CD4-positive, alpha-beta T cell treated with Interleukin-17A for 4 hours (primary cell): ENCODE data around the gene ISLR.
"Not testable (repeated sequence)": the region's sequence is repeated elsewhere in the genome, so short reads cannot be mapped to it uniquely, and the experiment has no call there.

ENCODE experiments used
- DNase-seq: peaks from one replicate; pipeline ENCODE4 v3.0.0-alpha.2; 2020; ENCODE audit warnings: mixed read lengths

Gene ISLR

GRCh38 chr15:74138642-74139041, 34.9 kb upstream of the ISLR start:
- no peak for DNase-seq

DNA sequence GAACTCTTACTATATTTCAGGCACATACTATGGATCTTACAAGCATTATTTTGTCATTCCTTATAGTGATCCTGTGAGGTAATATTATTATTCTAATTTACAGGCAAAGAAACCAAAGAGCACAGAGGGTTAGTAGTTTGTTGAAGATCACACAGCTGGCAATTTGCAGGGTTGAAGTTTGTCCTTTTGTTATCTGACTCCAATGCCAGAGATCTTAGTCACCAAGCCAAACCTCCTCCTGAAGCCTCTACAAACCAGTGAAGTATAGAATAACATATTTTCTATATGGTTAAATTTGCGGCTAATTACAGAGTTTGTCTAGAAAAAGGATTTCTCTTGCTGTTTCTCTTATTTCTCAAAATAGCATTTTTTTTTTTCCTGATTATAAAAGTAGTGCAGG, 31.9 kb upstream of the ISLR start:
- DNase-seq: no peak

DNA sequence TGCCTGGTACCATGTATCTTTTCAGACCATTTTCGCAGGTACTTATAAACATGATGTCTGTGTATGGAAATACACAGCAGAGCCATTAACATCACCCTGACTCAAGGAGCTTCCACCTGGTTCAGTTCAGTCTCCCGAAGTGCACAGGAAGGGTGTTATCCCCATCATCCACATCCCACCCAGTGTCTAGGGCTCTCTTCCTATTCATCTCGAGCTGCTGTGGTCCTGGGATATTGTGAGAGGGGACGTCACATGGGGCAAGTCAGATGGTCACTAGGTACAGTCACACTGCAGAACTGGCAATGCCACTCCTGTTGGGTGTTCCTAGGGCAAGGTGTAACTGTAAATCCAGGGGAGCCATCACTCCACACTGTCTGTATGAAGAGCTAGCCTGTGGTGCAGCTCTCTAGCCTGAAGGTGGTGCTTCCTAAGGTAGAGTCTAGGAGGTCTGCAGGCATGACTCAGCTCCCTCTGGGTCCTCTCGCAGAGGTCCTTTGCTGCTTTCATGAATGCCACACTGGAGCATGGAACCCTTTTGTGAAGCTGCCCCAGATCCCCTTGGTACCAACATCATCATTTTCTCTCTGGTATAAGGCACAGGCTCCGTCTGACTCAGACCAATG, 29.2 kb upstream of the ISLR start:
- DNase-seq: no peak

DNA sequence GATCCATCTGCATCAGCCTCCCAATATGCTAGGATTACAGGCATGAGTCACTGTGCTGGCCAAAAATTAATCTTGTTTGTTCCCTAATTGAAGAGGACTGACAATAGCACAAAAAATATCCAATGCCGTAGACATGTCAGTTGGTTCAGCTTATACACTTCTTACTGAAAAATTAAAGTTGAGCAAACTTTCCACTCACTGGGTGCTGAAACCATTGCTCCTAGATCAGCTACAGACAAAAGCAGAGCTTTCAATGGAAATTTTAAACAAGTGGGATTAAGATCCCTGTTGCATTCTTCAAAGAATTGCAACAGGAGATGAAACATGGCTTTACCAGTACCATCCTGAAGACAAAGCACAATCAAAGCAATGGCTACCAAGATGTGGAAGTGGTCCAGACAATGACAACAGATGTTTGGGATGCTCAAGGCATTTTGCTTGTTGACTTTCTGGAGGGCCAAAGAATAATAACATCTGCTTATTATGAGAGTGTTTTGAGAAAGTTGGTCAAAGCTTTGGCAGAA, 27.2 kb upstream of the ISLR start:
- no peak for DNase-seq

- no peak for DNase-seq
Observed at GRCh38 chr15:74147051-74147450, 26.5 kb upstream of the ISLR start.

GRCh38 chr15:74155766-74156417, 17.6 kb upstream of the ISLR start:
- DNase-seq: no peak

- no peak for DNase-seq
Observed at GRCh38 chr15:74156678-74157411, 16.7 kb upstream of the ISLR start.

DNA sequence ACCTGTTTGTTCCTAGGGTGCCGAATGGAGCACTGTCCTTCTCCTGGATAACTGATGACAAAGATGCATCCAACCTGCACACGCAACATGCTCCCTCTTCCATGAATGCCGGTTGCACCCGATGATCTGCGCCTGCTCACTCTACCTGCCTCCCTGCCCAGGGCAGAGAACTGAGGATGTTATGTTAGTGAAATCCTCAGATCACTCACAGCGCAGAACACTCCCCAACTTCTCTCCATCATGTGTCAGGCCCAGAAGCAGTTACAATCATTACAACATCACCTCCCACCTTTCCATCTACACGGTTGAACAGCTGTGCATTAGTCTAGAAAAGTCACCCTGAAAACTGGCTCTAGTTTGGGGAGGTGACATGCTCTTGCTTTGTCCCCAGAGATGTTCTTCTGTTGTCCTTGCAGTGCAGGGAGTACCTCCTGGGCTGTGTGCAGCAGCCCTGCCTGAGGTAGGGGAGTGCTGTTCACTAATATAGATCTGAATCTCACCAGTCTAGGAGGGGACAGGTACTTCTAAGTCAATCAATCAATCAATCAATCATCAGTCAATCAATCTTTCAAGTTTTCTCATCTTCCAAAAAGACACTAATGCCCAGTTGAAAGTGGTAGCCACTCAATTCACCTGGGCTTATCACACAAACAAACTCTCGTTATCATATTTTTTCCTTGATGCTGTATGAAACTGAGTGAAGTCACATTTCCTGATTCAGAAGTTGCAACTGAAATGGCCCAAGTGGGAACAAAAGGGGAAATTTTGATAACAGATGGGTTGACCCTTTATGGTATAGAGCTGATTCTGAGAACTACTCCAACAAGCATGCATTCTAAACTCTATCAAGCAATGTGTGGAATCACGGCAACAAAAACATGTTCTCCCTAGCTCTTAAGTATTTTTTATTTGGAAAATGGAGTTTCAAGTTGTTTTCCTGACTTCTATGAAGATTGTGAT, 15.4 kb upstream of the ISLR start:
- no peak for DNase-seq

DNA sequence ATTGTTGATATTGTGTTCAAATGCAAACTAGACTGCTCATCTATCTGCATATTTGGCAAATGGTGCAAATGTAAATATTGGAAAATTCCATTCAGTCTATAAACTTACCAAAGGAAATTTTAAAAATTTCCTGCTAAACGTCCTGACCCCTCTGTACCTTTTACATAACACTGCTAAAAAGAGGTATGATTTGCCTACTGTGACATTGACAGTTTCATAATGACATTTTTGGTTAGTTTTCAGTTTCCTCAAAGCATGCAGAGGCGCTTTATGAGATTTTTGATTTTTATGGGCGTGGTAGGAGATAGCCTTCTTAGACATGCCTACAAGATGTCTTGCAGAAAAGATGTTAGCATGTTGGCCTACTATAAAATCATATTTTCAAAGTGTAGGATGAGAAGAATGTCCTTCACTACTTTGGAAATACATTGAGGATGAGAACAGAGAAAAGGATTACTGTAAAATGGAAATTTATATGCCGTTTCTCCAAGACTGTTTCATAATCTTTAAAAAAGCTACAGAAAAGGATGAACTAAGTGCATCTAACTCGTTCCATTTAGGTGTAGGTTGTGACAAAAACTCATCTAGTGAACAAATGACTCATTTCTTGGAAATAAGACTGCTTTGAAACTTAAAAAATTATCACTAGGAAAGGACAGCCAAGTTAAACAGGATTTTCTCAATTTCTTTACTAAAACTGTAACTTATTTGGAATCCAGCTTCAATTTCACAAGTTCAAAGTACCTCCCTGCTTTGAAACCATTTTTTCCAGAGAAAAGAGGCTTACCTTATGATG, 14.5 kb upstream of the ISLR start:
- DNase-seq: no peak

GRCh38 chr15:74159773-74160172, 13.7 kb upstream of the ISLR start:
- no peak for DNase-seq

DNA sequence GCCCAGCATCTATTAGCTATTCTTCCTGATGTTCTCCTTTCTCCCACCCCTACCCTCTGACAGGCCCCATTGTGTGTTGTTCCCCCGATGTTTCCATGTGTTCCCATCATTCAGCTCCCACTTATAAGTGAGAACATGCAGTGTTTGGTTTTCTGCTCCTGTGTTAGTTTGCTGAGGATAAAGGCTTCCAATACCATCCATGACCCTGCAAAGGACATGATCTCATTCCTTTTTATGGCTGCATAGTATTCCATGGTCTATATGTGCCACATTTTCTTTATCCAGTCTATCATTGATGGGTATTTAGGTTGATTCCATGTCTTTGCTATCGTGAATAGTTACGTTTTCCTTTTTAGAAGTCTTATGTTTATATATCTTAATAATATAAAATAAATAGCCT, 13.1 kb upstream of the ISLR start:
- not testable (repeated sequence) for DNase-seq

GRCh38 chr15:74162195-74162536, 11.3 kb upstream of the ISLR start:
- not testable (repeated sequence) for DNase-seq

DNA sequence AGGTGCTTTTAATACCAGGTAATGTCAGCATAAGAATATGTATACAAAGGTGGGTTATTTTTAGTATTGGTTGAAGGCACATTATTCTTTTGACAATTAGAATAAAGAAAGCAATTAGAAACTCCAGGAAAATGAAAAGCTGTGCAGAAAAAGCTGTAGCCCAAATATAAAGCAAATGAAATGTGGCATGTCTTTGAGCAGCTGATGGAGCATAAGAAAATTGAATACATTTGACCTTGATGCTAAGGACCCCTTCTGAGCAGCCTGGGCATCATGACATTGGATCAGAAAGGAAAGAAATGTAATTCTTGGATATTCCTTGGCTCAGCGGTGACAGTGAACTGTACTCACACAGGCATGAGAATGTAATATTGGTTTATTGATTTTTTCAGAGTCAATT, 8.0 kb upstream of the ISLR start:
- no peak for DNase-seq

- DNase-seq: no peak
Observed at GRCh38 chr15:74167891-74168331, 5.6 kb upstream of the ISLR start.

DNA sequence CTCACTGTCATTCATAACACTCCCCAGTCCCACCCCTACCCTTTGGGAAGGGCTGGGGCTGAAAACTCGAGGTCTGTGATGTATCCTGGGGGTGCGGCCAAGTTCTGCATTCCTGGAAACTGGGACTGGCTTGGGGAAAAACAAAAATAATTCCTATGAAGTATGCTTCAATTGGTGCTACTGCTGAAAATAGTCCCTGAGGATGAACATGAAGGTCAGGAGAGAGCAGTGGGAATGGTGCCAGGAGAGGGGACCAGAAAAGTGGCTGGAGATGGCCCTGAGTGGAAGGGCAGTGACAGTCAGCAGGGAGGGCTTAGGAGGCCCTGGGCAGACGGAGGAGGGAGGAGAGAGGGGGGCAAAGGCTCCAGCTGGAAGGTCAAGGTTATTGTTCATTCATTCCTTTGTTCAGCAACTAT, 4.8 kb upstream of the ISLR start:
- no peak for DNase-seq

- no peak for DNase-seq
Observed at GRCh38 chr15:74170071-74170844, 3.3 kb upstream of the ISLR start.

DNA sequence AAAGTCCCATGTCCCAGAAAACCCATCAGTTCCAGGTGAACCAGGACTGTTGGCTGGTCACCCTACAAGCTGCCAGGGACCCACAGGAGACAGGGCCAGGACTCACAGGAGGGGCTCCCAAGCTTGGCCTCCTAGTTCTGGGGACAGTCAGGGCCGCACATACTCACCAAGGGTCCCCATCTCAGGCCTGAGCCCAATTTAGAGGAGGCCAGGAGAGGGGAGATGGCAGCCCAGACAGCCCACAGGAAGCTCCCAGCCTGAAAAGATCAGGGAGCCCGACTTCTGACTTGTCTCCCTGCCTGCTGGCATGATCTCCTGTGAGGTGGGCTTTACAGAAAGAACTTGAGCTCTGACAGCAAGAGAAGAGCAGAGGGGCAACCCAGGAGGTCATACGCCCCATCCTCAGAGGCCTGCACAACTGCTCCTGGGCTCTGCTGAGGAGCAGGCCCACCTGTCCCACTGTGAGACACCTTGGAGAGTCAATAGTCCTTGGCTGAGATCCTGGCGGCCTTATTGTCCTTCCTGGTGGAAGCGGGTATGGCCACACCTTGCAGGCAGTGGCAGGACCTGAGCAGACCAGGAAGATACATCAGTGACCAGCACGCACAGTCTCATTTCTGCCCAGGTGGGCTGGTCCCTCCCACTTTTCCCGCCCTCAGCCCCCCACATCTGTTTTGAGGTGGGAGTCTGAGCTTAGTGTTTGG, 2.5 kb upstream of the ISLR start:
- DNase-seq: no peak

DNA sequence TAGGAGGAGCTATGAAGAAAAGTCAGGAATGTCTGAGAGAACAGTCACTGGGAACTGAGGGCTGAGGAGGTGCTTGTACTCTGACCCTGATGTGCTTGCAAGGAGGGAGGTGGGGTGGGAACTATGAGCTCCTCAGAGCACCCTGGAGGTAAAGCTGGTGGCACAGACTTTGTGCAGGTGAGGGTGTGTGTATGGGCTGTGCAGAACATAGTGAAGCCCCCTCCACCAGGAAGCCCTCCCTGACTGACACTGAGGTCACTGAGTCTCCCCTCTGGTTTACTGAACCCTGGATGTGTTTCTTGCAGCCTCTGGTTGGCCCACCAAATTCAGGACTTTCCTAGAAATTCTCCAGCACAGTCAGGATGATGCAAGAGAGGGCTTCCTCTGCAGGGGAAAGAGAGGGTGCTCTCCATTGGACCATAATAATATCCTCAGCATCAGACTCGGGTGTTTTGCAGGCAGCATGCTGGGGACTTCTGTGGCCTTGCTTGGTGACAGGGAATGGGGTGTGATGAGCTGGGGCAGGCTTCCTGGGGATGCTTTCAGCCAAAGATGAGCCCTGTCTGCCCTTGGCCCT, 1.5 kb upstream of the ISLR start:
- DNase-seq: no peak

- DNase-seq: no peak
Observed at GRCh38 chr15:74172701-74173379, 670 bp upstream of the ISLR start.
